A673 (cell line): ENCODE results near the gene BSCL2.

Experiments used
- CTCF ChIP-seq: fragments of 300-800, 200-600 bp; sonication (generic); conservative IDR thresholded peaks from 2 replicates; pipeline ENCODE4 v1.5.1; 2017; ENCODE audit warnings: low read depth, mild to moderate bottlenecking, antibody characterized with exemption, low read length, moderate library complexity, mixed read lengths
- EZH2 ChIP-seq: fragments of 200-600 bp; sonication (generic); IDR thresholded peaks from 2 replicates; pipeline ENCODE4 v1.6.1; 2017; ENCODE audit warnings: borderline replicate concordance, low read depth, mild to moderate bottlenecking, mixed read lengths, antibody characterized with exemption, low read length; ENCODE audit not compliant: poor library complexity, severe bottlenecking

GRCh38 chr11:62724171-62724570, 16.9 kb upstream of the BSCL2 start:
- no peak for TF ChIP-seq CTCF
- no peak for TF ChIP-seq EZH2
